ENCODE results near the gene MGRN1.

- TF ChIP-seq GATA2 (IDR thresholded peaks at IDR 0.05; ENCODE audit: low read depth, low read length) (no peak), GATA3 (IDR thresholded peaks at IDR 0.05; ENCODE audit: low read depth, low read length) (no peak)
Observed at GRCh38 chr16:4583906-4584305, 40.7 kb upstream of the MGRN1 start.
